Ascending aorta (tissue), 2 donors: ENCODE data around the gene KRTAP4-4. TPM values are rescaled to one million over a fixed set of nuclear protein-coding genes. Genes with fewer than 3 reads are reported as not detected.
"Not testable (repeated sequence)": the region's sequence is repeated elsewhere in the genome, so short reads cannot be mapped to it uniquely, and the experiment has no call there.

ENCODE experiments used
- DNase-seq, 2 donors: peaks; one replicate each; pipeline ENCODE4 v3.0.0-alpha.2; 2019; ENCODE audit warnings: low spot score in 2 of 2
- H3K27ac ChIP-seq, 2 donors: fragments of 200-600 bp; sonication (generic); one replicate each; pipeline ENCODE4 v1.5.1; 2016 to 2017; ENCODE audit warnings: mild to moderate bottlenecking in 1 of 2
- H3K27me3 ChIP-seq: fragments of 200-600 bp; sonication (generic); one replicate; pipeline ENCODE4 v1.5.1; 2017
- H3K36me3 ChIP-seq, 2 donors: fragments of 200-600 bp; sonication (generic); one replicate each; pipeline ENCODE4 v1.5.1; 2016
- H3K4me1 ChIP-seq, 2 donors: fragments of 200-600 bp; sonication (generic); one replicate each; pipeline ENCODE4 v1.5.1; 2016 to 2017; ENCODE audit warnings: mild to moderate bottlenecking in 1 of 2
- H3K4me3 ChIP-seq, 2 donors: fragments of 200-600 bp; sonication (generic); one replicate each; pipeline ENCODE4 v1.5.1; 2016 to 2017; ENCODE audit warnings: mild to moderate bottlenecking in 1 of 2
- H3K9me3 ChIP-seq, 2 donors: fragments of 200-600 bp; sonication (generic); one replicate each; pipeline ENCODE4 v1.5.1; 2016
- CTCF ChIP-seq, 3 experiments: fragments of 200-600 bp in 2 of 3; fragments of 450-650 bp in 1 of 3; sonication (generic) in 2 of 3; IDR thresholded peaks; one replicate each; pipeline ENCODE4 v1.5.1; 2016 to 2019; ENCODE audit warnings: antibody characterized with exemption in 3 of 3, mild to moderate bottlenecking in 1 of 3, moderate library complexity in 1 of 3
- intact Hi-C: fragments of 100-400 bp; cut with DNase I; formaldehyde crosslinking; loops from one replicate; pipeline ENCODE4 v1.15.1; 2023
- total RNA-seq: library from RNA; depleted of rRNA; stranded (reverse); fragments of >200 nt; gene quantifications from one replicate; pipeline ENCODE4 v1.1.0, GENCODE V29; 2016

KRTAP4-4 gene
- total RNA-seq, result not detected

GRCh38 chr17:41160648-41161047 lies at the start of gene KRTAP4-4:
Gene KRTAP4-4, minus strand, starts transcription at chr17:41160748. Its CDS starts 57 bp downstream, at chr17:41160691.
- no peaks in the 10 kb centered on the region for H3K27me3 ChIP-seq
- H3K4me1 ChIP-seq, result no peaks in the 10 kb centered on the region
- no peaks in the 10 kb centered on the region for H3K36me3 ChIP-seq
- no peaks in the 10 kb centered on the region for H3K9me3 ChIP-seq
- no peak within 1 kb of the TSS for H3K27ac ChIP-seq
- H3K4me3 ChIP-seq, result no peak within 1 kb of the TSS
- no peak for TF ChIP-seq CTCF (IDR thresholded peaks at IDR 0.05)
- no peak for DNase-seq
- intact Hi-C loops, result no loop called here

- Histone ChIP-seq H3K27me3 (no peaks in the 10 kb centered on the region), H3K4me1 (no peaks in the 10 kb centered on the region), H3K36me3 (no peaks in the 10 kb centered on the region), H3K9me3 (no peaks in the 10 kb centered on the region), H3K27ac (no peak overlapping the region), H3K4me3 (no peak overlapping the region)
- intact Hi-C loops, result no loop called here
- TF ChIP-seq CTCF (IDR thresholded peaks at IDR 0.05), result no peak
- no peak for DNase-seq
Observed at GRCh38 chr17:41199421-41200078, 39.0 kb upstream of the KRTAP4-4 start.

- H3K9me3 ChIP-seq, result no peaks in the 10 kb centered on the region
- intact Hi-C loops, result no loop called here
- no peak overlapping the region for H3K27ac ChIP-seq
- TF ChIP-seq CTCF (IDR thresholded peaks at IDR 0.05), result no peak
- no peak overlapping the region for H3K4me3 ChIP-seq
- H3K36me3 ChIP-seq, result no peaks in the 10 kb centered on the region
- no peaks in the 10 kb centered on the region for H3K4me1 ChIP-seq
- no peak for DNase-seq
- H3K27me3 ChIP-seq, result no peaks in the 10 kb centered on the region
Observed at GRCh38 chr17:41196068-41196467, 35.5 kb upstream of the KRTAP4-4 start.

GRCh38 chr17:41190328-41190727 lies 29.8 kb upstream of the KRTAP4-4 start:
- intact Hi-C loops, result no loop called here
- Histone ChIP-seq H3K4me1 (no peaks in the 10 kb centered on the region), H3K4me3 (no peak overlapping the region), H3K9me3 (no peaks in the 10 kb centered on the region), H3K27me3 (no peaks in the 10 kb centered on the region), H3K36me3 (no peaks in the 10 kb centered on the region), H3K27ac (no peak overlapping the region)
- DNase-seq, result no peak
- TF ChIP-seq CTCF (IDR thresholded peaks at IDR 0.05), result no peak

- H3K36me3 ChIP-seq, H3K9me3 ChIP-seq, H3K4me3 ChIP-seq, H3K27ac ChIP-seq, H3K4me1 ChIP-seq, DNase-seq, intact Hi-C loops, H3K27me3 ChIP-seq: not testable (repeated sequence)
Observed at GRCh38 chr17:41189837-41190318, 29.3 kb upstream of the KRTAP4-4 start, which contains the start of gene KRTAP9-1. Gene KRTAP9-1, plus strand, starts transcription at chr17:41189887. Its CDS starts 0 bp downstream, at chr17:41189887.

- no peaks in the 10 kb centered on the region for H3K9me3 ChIP-seq
- no peak for TF ChIP-seq CTCF (IDR thresholded peaks at IDR 0.05)
- H3K36me3 ChIP-seq, result no peaks in the 10 kb centered on the region
- no peaks in the 10 kb centered on the region for H3K27me3 ChIP-seq
- H3K27ac ChIP-seq, result no peak overlapping the region
- no peak overlapping the region for H3K4me3 ChIP-seq
- no peak for DNase-seq
- H3K4me1 ChIP-seq, result no peaks in the 10 kb centered on the region
- intact Hi-C loops, result no loop called here
Observed at GRCh38 chr17:41186872-41187271, 26.3 kb upstream of the KRTAP4-4 start.
